HG03439 (cell line): ENCODE data around the gene ETV3.

Source experiments
- ATAC-seq: cut with Tn5 transposase; IDR thresholded peaks from one replicate; pipeline ENCODE4 v1.9.1; 2021; ENCODE audit warnings: mild to moderate bottlenecking, moderate library complexity; ENCODE audit not compliant: unreplicated experiment

The ETV3 gene

DNA sequence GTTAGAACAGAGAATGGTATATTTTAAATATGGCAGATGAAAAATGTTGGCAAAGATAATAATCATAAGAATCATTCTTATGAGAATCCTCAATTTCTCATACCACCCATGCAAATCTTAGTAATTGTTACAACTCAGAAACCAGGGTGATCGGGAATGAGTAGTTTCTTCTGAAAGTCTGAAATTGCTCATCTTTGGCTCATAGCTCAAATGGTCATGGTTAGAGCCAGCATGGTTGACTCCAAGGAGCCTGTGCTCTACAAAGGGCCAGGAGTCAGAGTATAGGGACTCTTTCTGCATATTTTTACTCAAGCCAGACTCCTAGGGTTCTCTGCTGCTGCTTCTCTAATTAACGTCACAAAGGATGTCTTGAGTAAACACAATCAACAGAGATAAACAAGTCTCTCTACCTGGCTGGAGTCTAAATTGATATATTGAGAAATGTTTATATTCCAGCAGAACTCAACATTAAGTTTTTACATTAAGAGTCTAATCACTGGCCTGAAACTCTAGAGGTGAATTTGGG, 1.9 kb upstream of the ETV3 start:
- no peak for ATAC-seq

DNA sequence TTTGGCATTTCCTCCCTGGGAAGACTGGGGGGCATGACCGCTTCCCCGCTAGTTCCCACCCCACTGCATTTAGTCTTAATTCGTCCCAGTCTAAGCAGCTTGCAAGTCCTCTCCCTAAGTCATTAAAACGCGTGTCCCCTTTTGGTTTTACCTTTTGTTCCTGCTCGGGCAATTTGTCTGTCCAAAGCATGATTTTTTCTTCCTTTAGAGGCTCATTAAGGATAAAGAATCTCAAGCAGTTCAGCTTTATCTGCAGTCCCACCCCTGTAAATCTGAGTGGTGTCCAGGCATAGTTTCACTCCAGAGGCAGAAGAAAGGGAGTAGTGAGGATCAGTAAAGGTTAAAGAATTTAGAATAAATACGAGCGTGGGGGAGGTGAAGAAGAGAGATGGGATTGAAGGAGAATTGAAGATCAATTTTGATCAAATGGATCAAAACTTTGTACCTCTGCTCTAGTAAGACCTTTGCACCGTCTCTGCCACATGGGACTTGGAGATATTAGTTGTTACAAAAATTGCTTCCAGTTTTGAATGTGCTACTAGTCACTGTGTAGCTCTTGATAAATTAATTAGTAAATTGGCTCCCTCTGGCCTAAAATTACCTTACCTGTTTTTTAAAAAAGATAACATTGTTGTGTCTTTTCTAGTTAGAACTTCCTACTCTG, 989 bp upstream of the ETV3 start:
- ATAC-seq, result no peak

- peak; percentile 3 for ATAC-seq
Observed at GRCh38 chr1:157137408-157138219, 581 bp downstream of the ETV3 start.

DNA sequence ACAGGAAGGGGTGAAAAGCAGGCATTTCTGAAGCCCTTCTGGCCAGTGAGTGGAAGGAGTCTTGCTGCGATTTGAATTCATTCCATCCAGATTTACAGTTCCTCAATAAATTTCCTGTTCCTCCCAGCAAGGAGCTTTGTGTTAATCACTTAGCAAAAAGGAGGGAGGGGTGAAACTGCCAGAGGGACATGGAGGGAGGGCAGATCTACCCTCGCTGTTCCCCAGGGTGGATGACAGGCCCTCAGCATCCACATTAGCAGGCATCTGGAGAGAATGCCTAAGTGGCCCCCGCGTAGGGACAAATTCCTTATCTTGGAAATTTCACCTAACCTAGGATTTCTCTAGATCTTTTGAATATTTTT, 1.2 kb downstream of the ETV3 start:
- no peak for ATAC-seq

GRCh38 chr1:157136133-157136532, 2.1 kb downstream of the ETV3 start:
- no peak for ATAC-seq

DNA sequence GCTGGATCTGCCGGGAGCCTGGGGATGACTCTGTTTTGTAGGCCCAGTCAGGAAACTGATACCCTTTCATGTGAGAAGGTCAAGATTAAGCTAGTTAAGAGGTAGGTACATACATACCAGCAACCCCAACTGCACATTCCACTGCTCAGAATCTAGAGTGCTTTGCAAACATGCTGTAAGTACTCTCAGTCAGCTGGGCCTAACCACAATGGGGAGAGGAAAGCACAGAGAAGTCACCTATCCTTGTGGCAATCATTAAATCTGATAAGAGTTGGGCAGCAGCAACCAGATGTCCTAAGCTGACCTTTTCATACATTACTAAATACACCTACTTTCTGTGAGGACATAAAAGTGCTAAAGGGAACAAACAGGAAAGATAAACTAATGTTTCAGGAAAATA, 2.5 kb downstream of the ETV3 start:
- ATAC-seq, result no peak

- ATAC-seq, result no peak
Observed at GRCh38 chr1:157135070-157135469, 3.1 kb downstream of the ETV3 start.

GRCh38 chr1:157134442-157134841, 3.8 kb downstream of the ETV3 start:
- ATAC-seq, result no peak

DNA sequence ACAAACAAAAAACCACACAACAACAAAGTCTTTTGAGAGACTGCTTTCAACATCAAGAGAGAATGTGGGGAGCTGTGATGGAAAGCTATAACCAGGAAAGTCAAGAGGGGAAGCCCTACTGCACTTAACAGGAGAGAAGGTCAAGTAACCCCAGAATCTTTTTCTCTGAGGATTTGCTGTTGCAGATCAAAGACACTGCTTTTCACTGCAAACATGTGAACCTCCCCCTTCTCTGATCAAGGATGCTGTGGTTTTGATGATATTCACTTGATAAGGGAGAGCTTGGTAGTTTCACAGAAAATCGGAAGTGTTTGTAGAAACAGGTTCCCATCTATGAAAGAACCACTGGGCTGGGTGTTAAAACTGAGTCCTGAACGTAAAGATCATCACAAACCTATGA, 4.8 kb downstream of the ETV3 start:
- ATAC-seq, result no peak

DNA sequence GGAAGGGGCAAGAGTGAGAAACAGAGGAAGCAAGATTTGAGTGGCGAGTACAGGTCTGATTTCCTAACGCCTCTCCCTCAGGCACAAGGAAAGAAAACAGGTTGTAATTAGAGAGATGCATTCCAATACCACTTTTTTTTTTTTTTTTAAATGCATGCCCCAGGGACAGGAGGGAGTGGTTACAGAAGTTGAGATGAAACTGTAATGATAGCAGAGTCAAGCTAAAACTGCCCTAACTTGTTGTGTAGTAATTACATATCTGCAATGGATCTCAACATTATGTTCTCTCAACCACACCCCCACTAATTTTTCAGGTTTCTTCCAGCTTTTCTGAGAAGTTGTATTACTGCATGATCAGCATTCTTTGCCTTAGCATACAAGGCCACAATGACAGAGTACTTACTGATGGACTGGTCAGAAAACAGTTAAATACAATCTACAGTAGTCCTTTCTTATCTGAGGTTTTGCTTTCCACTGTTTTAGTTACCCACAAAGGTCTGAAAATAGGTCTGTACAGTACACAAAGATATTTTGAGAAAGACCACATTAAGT, 5.5 kb downstream of the ETV3 start:
- no peak for ATAC-seq

- no peak for ATAC-seq
Observed at GRCh38 chr1:157132111-157132510, 6.1 kb downstream of the ETV3 start.

DNA sequence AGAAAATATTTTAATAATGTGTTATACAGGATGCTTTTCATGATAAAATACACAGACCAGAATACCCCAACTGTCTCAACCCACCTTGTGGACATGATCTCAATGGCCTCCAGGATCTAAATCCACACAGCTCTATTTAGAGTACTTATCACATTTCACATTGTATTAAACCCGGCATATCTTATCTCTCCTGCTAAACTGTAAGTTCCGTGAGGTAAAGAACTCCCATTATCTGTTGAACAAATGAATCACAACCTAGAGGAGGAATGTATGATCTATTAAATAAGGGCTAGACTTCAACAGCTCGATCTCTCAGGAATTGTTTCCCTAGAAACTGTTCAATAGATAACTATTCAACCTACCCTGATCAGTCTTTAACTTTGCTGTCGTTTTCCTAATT, 6.9 kb downstream of the ETV3 start:
- no peak for ATAC-seq

DNA sequence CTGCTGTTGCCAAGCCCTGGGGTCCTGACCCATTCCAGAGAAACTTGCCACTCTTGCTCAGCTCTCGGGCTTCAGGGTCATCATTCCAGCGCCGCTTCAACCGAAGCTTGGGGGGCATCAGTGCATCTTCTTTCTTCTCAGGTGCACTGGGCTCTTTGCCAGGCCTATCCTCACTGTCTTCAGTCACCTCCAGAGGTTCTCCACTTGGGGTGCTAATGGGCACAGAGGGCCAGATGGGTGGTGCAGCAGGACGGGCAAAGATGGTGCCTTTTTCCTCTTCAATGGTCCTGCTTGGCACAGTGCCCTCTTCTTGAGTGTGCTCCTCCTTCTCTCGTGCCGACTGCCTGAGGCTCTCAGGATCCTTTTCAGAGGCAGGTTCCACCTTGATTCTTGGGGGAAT, 13.3 kb downstream of the ETV3 start:
- ATAC-seq, result no peak

DNA sequence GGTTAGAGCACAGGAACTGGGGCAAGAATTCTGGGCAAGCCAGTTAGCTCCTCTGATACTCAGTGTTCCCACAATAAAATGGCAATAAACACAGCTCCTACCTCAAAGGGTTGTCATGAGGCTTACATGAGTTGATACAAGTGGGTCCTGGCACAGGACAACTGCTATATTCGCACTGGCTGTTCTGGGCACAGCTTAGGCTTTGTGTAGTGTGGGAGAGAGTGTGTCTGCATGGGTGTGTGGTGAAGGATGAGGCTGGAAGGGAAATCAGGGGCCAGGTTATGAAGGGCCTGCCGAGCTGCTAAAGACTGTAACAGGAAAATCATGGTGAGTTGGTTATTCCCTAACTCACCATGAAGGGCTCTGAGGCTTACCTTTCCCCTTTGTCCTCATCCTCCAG, 18.7 kb downstream of the ETV3 start:
- no peak for ATAC-seq

DNA sequence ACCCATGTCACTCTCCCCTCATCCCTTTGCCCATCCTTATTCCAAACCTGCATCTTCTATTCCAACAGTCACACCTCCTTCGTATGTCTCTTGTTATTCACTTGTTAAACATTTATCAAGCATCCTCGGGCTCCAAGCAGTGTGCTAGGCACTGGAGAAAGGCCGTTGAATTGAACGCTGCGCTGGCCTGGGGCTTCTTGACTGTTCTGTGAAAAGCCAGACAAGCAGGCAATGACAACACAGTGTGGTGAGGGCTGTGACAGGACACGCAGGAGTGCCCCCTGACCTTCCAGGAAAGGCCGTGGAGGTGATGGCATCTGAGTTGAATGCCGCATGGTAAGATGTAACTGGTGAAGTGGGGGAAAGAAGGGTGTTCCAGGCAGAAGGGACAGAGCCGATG, 19.2 kb downstream of the ETV3 start:
- ATAC-seq, result no peak

- no peak for ATAC-seq
Observed at GRCh38 chr1:157117527-157118057, 20.6 kb downstream of the ETV3 start.

- no peak for ATAC-seq
Observed at GRCh38 chr1:157116737-157117103, 21.5 kb downstream of the ETV3 start.

- no peak for ATAC-seq
Observed at GRCh38 chr1:157115851-157116736, 22.1 kb downstream of the ETV3 start.

GRCh38 chr1:157115429-157115838, 22.8 kb downstream of the ETV3 start:
- ATAC-seq, result no peak

DNA sequence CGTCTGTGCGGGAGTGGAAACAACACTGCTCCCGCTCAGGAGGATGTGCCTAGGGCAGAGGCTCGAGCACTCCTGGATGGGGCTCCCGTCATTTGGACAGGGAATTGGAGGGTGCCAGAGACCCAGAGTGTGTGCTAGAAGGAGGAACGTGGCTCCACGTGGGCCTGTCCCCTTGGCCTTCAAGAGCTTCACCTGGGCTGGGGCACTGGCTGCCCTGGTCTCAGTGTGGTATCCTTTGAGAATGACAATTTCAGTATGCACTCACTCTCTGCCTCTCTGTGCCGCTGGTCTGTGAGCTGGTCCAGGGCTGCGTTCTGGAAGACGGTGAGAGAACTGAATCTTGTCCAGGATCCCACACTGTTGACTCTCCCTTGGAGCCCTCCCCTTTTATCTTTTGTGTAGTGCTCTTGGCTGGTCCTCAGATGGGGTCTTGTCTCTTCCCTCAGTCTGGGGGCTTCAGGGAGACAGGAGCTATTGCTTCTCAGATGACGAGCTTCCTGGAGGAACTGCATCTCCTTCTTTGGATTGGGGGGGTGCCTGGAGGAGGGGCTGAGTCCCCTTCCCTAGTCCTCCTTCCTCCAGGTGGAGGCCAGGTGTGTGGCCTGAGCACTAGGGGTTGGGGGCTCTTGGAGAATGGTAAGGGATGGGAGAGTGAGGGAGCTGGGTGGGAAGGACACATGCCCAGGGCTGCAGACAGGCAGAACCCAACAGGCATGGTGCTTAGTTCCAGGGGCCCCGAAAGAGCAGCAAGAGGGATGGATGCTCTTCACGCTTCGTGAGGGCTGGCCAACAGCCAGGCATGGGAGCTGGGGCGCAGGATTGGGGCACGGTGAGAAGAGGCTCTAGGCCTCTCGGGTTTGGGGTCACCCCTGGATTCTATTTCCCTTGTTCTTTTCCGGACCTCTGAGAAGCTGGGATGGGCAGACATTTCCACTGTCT, 23.7 kb downstream of the ETV3 start:
- no peak for ATAC-seq
